Colonic mucosa (tissue), 4 donors: Measurements from ENCODE around the gene NPB. TPM values are rescaled to one million over a fixed set of nuclear protein-coding genes. Genes with fewer than 3 reads are reported as not detected.
A peak's percentile ranks its signal among the peaks of the same experiment; 100 is the strongest.

Source experiments
- DNase-seq: peaks from one replicate; pipeline ENCODE4 v3.0.0-alpha.2; 2020
- H3K27ac ChIP-seq: fragments of 200-600 bp; one replicate; pipeline ENCODE4 v1.8.0; 2021
- H3K27me3 ChIP-seq: fragments of 200-600 bp; one replicate; pipeline ENCODE4 v1.8.0; 2021
- H3K36me3 ChIP-seq: fragments of 200-600 bp; one replicate; pipeline ENCODE4 v1.8.0; 2021
- H3K4me1 ChIP-seq: fragments of 200-600 bp; one replicate; pipeline ENCODE4 v1.8.0; 2021; ENCODE audit warnings: mild to moderate bottlenecking
- H3K4me3 ChIP-seq: fragments of 200-600 bp; one replicate; pipeline ENCODE4 v1.8.0; 2021
- H3K9ac ChIP-seq, 2 donors: one replicate each; pipeline ENCODE4 v1.7.0; 2013; ENCODE audit warnings: control low read depth in 2 of 2, low read depth in 2 of 2, low read length in 2 of 2
- H3K9me3 ChIP-seq: fragments of 200-600 bp; one replicate; pipeline ENCODE4 v1.8.0; 2021
- CTCF ChIP-seq: fragments of 200-600 bp; IDR thresholded peaks from one replicate; pipeline ENCODE4 v1.8.0; 2022; ENCODE audit warnings: antibody characterized with exemption, mild to moderate bottlenecking
- intact Hi-C: fragments of 100-400 bp; cut with DNase I; formaldehyde crosslinking; loops from one replicate; pipeline ENCODE4 v1.14.1; 2022
- total RNA-seq, 2 donors: library from RNA; stranded (reverse); fragmentation: NEBNext Ultra II Directional in 1 of 2; extraction: Animal tissue kit (Norgen Biotek cat#: 25700) in 1 of 2; gene quantifications; one replicate each; pipeline ENCODE4 v1.2.1, GENCODE V29; 2021
- donor health status: healthy.
- donor health status: DM: no; HTN: no; CAD: no.
- donor health status: DM: no; HTN: no; CAD: no.

Gene NPB
- total RNA-seq, 2 donors from 2014 or later, result 0.22 TPM; not detected in 1

GRCh38 chr17:81923302-81924260 lies 21.5 kb downstream of the NPB start:
- peak overlapping the region; percentile 37 to 63 for H3K9ac ChIP-seq
- H3K4me1 ChIP-seq, result peaks cover 34% of the 10 kb centered on the region
- H3K9me3 ChIP-seq, result no peaks in the 10 kb centered on the region
- peak; percentile 82 for DNase-seq
- H3K27me3 ChIP-seq, result peaks cover 3% of the 10 kb centered on the region
- peak overlapping the region; percentile 57 for H3K27ac ChIP-seq
- TF ChIP-seq CTCF, result no peak
- intact Hi-C loops, result no loop called here
- H3K36me3 ChIP-seq, result no peaks in the 10 kb centered on the region
- peak overlapping the region; percentile 26 for H3K4me3 ChIP-seq

DNA sequence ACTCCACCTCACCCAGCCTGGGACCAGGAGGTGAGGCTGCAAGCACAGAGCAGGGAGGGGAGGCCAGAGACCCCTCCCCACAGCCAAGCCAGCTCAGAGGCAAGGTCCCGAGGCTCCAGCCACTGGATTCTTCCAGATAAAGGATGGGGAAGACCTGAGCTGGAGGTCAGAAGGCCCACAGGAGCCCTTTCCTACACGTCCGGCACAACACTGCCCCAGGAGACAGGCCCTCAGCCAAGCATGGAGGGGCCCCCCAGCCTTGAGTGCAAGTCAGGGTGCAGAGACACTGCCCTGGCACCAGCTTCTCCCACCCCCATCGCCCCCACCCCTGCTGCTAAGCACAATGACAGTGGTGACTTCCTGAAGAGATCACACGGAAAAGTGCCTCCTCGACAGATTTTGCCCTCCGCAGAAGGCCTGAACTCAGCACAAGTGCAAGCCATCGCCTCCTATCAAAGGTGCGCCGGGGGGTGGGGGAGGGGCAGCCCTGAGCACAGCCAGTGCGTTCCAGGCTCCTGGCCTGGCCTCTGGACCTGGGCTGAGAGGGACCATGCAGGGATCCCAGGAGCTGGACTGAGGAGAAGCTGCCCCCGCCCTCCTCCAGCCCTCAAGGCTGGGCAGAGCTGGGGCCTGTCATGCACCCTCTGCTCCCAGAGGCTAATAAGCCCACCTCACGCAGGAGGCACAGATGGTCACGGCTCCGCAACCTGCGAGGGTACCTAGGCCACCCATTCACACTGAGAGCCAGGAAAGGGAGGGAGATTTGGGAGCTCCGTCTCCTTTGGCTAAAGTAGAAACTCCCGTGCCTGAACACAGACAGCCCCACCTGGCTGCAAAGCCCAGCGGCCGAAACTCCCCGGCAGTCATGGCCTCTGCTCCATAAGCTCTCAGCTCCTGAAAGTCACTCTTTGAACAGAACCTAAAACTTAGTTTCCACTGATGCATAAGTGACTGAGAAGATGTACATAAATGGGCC lies 22.8 kb downstream of the NPB start:
- H3K9ac ChIP-seq, result peak overlapping the region in 1 of 2 donors; percentile 63
- intact Hi-C loops, result no loop called here
- H3K9me3 ChIP-seq, result no peaks in the 10 kb centered on the region

GRCh38 chr17:81925860-81926450 lies 23.9 kb downstream of the NPB start:
- no peaks in the 10 kb centered on the region for H3K36me3 ChIP-seq
- peak overlapping the region; percentile 95 for H3K4me3 ChIP-seq
- H3K4me1 ChIP-seq, result peaks cover 23% of the 10 kb centered on the region
- no peaks in the 10 kb centered on the region for H3K9me3 ChIP-seq
- DNase-seq, result no peak
- no peak for TF ChIP-seq CTCF
- peak overlapping the region; percentile 92 to 95 for H3K9ac ChIP-seq
- peak overlapping the region; percentile 95 for H3K27ac ChIP-seq
- peaks cover 9% of the 10 kb centered on the region for H3K27me3 ChIP-seq
- intact Hi-C loops, result no loop called here

More for the DNA sequence above, 22.8 kb downstream of the NPB start:
- TF ChIP-seq CTCF, result no peak
- DNase-seq, result no peak
- peak overlapping the region; percentile 36 for H3K27ac ChIP-seq
- H3K4me1 ChIP-seq, result peaks cover 24% of the 10 kb centered on the region
- no peak overlapping the region for H3K4me3 ChIP-seq
- H3K27me3 ChIP-seq, result peaks cover 9% of the 10 kb centered on the region
- no peaks in the 10 kb centered on the region for H3K36me3 ChIP-seq

GRCh38 chr17:81926451-81927151 lies 24.6 kb downstream of the NPB start:
- H3K9me3 ChIP-seq, result no peaks in the 10 kb centered on the region
- H3K27ac ChIP-seq, result peak overlapping the region; percentile 95
- intact Hi-C loops, result no loop called here
- H3K9ac ChIP-seq, result peak overlapping the region; percentile 92 to 95
- peaks cover 23% of the 10 kb centered on the region for H3K4me1 ChIP-seq
- peaks cover 9% of the 10 kb centered on the region for H3K27me3 ChIP-seq
- TF ChIP-seq CTCF, result no peak
- no peaks in the 10 kb centered on the region for H3K36me3 ChIP-seq
- DNase-seq, result peak; percentile 93
- peak overlapping the region; percentile 95 for H3K4me3 ChIP-seq
